ENCODE data around the gene CENPU. TPM values are rescaled to one million over a fixed set of nuclear protein-coding genes. Genes with fewer than 3 reads are reported as not detected.
"Not testable (repeated sequence)": the region's sequence is repeated elsewhere in the genome, so short reads cannot be mapped to it uniquely, and the experiment has no call there.

CENPU gene
- total and polyA plus RNA-seq, 12 donors = 0.62 to 4.6 (median 1.4) TPM

GRCh38 chr4:184664445-184665210, 69.3 kb downstream of the CENPU start:
- no peaks in the 10 kb centered on the region for H3K9me3 ChIP-seq
- no peak overlapping the region for H3K4me3 ChIP-seq
- peaks cover 0 to 79% (median 14%) of the 10 kb centered on the region in 9 donors for H3K36me3 ChIP-seq
- no peak for TF ChIP-seq CTCF (IDR thresholded peaks at IDR 0.05)
- intact Hi-C loops (cut with DNase I) = loop anchor here in 1 of 10 donors (10.0 kb wide), 1 partner anchor 50 kb away; no protein-coding TSS in a partner anchor
- 68 to 70% methylated on average over 6 of the region's 6 CpGs for WGBS, 2 donors
- peak in 6 of 8 donors; percentile 50 to 85 (median 71) for ATAC-seq
- H3K27ac ChIP-seq = no peak overlapping the region
- H3K4me1 ChIP-seq = peaks cover 0 to 42% (median 8%) of the 10 kb centered on the region in 9 donors
- no peaks in the 10 kb centered on the region for H3K27me3 ChIP-seq
- DNase-seq = peak in 1 of 2 donors; percentile 11

GRCh38 chr4:184662236-184662635, 71.7 kb downstream of the CENPU start:
- intact Hi-C loops (cut with DNase I) = loop anchor here in 1 of 10 donors (10.0 kb wide), 1 partner anchor 53 kb away; no protein-coding TSS in a partner anchor
- Histone ChIP-seq H3K9me3 (no peaks in the 10 kb centered on the region), H3K4me1 (peaks cover 0 to 24% (median 8%) of the 10 kb centered on the region in 9 donors), H3K4me3 (no peak overlapping the region), H3K36me3 (peaks cover 0 to 71% (median 10%) of the 10 kb centered on the region in 9 donors), H3K27me3 (no peaks in the 10 kb centered on the region), H3K27ac (peak overlapping the region in 1 of 10 donors; percentile 6)
- WGBS, 2 donors = 37 to 46% methylated on average over 1 of the region's 1 CpG
- no peak for DNase-seq
- TF ChIP-seq CTCF (IDR thresholded peaks at IDR 0.05) = no peak
- ATAC-seq = no peak

DNA sequence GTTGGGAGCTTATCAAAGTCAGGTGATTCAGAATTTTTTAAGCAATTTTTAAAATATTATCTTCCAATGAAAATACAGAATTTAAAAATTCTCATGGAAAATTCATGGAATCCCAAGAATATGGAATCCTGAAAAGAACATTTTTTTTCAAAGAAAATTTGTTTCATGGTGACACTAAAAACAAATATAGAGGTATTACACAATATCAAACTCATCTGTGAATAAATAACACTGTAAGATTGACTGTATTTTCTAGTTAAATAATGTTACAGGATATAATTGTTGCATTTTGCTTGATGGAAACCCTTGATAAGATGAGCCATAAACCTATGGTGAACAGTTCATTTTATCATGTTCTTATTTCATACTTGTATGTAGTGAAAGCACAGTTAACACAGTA, 72.9 kb downstream of the CENPU start:
- Histone ChIP-seq H3K27me3 (no peaks in the 10 kb centered on the region), H3K9me3 (no peaks in the 10 kb centered on the region), H3K36me3 (peaks cover 0 to 68% (median 10%) of the 10 kb centered on the region in 9 donors), H3K4me3 (no peak overlapping the region), H3K4me1 (peaks cover 0 to 29% (median 8%) of the 10 kb centered on the region in 9 donors), H3K27ac (no peak overlapping the region)
- no peak for ATAC-seq
- no peak for DNase-seq
- intact Hi-C loops (cut with DNase I) = loop anchor here in 1 of 10 donors (10.0 kb wide), 1 partner anchor 54 kb away; no protein-coding TSS in a partner anchor
- no peak for TF ChIP-seq CTCF (IDR thresholded peaks at IDR 0.05)

- 98% methylated on average over 9 of the region's 9 CpGs for WGBS, 2 donors
- DNase-seq; H3K9me3 ChIP-seq; intact Hi-C loops (cut with DNase I); H3K27me3 ChIP-seq; ATAC-seq; H3K4me3 ChIP-seq; H3K27ac ChIP-seq: not testable (repeated sequence)
- Histone ChIP-seq H3K36me3 (peaks cover 0 to 66% (median 10%) of the 10 kb centered on the region in 9 donors), H3K4me1 (peaks cover 0 to 36% (median 11%) of the 10 kb centered on the region in 9 donors)
Measured at GRCh38 chr4:184657820-184658219, 76.1 kb downstream of the CENPU start.

DNA sequence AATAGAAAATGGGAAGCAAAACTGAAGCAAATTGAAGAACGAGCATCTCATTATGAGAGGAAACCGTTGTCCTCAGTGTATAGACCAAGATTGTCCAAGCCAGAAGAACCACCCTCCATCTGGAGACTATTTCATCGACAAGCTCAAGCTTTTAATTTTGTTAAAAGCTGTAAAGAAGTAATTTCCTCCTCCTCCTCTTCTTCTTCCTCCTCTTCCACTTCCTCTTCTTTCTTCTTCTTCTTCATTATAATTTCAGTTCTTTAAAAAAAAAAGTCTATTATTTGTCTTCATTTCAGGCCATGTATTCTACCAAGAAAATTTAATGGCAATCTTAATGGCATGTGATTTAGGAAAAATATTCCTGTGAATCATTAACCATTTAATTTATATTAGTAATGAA, 76.8 kb downstream of the CENPU start:
- Histone ChIP-seq H3K9me3 (no peaks in the 10 kb centered on the region), H3K27ac (no peak overlapping the region), H3K27me3 (no peaks in the 10 kb centered on the region), H3K4me3 (no peak overlapping the region), H3K36me3 (peaks cover 0 to 66% (median 10%) of the 10 kb centered on the region in 9 donors), H3K4me1 (peaks cover 0 to 29% (median 6%) of the 10 kb centered on the region in 9 donors)
- DNase-seq (no peak), ATAC-seq (no peak)
- TF ChIP-seq CTCF (IDR thresholded peaks at IDR 0.05) = no peak
- WGBS, 2 donors = 87 to 92% methylated on average over 3 of the region's 3 CpGs
- intact Hi-C loops (cut with DNase I) = no loop called here

Data from heart right ventricle (tissue), 16 donors.